IPS DF 4.7 (cell line): Measurements from ENCODE around the gene NKAIN1.
"Not testable (repeated sequence)": the region's sequence is repeated elsewhere in the genome, so short reads cannot be mapped to it uniquely, and the experiment has no call there.

Source experiments
- DNase-seq: peaks from one replicate; pipeline ENCODE4 v3.0.0-alpha.2; 2013; ENCODE audit warnings: low spot score; ENCODE audit errors: extremely low read depth

Gene NKAIN1

DNA sequence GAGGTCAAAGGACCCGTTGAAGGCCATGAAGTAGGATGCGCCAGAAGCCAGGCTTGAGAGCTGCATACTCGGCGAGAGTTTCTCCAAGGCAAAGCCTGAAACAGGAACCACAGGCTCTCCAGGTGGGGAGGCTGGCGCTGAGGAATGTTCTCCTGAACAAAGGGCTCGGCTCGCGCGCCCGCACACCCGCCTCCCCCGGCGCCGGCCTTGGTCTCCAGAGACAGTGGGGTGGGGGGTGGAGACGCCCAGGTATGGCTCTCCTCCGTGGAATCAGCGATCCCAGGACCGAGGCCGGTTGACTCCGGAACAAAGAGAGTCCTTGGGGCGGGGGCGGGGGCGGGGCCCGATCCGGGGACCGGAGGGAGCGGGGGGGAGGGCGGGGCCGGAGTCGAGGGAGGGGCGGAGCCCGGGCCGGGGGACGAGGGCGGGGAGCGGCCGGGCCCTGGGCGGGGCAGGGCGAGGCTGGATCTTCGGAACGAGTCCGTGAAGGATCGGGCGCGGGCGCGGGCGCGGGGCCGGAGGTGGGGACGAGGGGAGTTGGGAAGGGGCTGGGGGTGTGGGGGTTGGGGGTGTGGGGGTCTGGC lies 85.0 kb downstream of the NKAIN1 start:
- peak; percentile 51 for DNase-seq

DNA sequence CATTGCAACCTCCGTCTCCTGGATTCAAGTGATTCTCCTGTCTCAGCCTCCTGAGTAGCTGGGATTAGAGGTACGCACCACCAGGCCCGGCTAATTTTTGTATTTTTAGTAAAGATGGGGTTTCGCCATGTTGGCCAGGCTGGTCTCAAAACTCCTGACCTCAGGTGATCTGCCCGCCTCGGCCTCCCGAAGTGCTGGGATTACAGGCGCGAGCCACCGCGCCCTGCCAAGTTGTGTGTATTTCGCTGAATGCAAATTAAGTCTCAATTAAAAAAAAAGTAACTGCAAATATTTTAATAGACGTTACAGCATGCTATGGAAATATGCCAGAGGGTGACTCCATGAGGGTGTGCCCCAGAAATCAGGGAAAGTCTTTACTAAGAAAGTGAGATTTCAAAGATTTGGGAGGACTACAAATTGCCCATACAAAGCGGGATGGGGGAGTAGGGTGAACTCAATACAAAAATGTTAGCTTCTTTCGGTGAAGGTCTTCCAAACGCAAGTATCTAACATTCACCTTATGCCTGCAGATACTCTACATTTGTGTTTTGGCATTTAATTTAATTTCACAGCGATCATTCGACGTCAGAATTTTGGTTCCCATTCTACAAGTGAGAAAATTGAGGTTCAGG lies 85.6 kb downstream of the NKAIN1 start:
- DNase-seq: no peak

DNA sequence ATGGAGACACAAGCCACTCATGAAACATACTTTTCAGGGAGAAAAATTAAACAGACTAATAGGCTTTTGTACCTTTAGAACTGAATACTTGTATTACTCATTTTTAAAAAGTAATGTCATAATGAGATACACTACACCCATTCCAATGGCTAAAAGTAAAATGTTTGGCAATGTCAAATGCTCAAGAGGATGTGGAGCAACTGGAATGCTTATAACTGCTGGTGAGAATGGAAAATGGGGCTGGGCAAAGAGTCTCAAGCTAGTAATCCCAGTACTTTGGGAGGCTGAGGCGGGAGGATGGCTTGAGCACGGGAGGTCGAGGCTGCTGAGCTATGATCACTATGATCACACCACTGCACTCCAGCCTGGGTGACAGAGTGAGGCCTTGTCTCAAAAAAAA lies 86.3 kb downstream of the NKAIN1 start:
- DNase-seq: no peak

DNA sequence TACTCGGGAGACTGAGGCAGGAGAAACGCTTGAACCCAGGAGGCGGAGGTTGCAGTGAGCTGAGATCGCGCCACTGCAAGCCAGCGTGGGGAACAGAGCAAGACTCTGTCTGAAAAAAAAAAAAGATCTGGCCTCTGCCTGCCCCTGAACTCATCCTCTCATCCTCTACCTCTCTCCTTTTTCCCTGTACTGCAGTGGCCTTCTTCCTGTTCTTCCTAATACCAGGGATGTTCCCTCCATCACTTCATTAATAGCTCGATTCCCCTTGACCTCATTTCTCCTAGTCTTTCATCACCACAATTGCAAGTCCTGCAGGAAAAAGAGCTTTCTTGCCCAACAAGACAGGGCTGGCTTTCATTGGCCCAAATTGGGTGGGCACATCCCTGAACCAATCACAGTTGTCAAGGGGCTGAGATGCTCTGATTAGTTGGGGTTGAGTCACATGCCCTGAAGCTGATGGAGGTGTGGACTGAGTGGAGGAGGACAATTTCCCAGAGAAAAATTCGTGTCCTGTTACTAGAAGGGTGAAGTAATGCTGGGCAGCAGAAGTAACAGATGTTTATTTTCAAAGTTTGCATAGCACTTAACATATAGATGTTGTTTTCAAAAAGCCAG lies 87.4 kb downstream of the NKAIN1 start:
- DNase-seq: no peak

DNA sequence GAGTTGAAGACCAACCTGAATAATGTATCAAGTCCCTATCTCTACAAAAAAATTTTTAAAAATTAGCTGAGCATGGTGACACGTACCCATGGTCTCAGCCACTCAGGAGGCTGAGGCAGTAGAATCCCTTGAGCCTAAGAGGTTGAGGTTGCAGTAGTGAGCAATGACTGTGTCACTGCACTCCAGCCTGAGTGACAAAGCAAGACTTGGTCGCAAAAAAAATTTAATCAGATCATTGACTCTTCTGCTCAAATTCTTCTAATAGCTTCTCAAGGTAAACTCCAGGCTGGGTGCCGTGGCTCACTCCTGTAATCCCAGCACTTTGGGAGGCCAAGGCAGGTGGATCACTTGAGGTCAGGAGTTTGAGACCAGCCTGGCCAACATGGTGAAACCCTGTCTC lies 88.3 kb downstream of the NKAIN1 start:
- no peak for DNase-seq

DNA sequence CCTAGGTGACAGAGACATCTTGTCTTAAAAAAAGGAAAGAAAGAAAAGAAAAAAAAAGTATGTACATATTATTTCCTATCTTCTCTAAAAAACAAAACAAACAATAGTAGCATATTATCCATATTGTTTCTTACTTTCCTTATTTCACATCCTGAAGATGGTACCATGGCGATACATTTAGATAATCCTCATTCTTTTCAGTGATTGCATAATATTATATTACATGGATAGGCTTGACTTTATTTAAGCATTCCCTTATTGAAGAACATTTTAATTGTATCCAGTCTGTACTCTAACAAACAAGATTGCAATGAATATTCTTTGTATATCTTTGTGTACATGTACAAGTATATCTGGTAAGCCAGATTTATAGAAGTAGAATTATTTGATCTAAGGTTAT lies 91.3 kb downstream of the NKAIN1 start:
- DNase-seq: no peak

DNA sequence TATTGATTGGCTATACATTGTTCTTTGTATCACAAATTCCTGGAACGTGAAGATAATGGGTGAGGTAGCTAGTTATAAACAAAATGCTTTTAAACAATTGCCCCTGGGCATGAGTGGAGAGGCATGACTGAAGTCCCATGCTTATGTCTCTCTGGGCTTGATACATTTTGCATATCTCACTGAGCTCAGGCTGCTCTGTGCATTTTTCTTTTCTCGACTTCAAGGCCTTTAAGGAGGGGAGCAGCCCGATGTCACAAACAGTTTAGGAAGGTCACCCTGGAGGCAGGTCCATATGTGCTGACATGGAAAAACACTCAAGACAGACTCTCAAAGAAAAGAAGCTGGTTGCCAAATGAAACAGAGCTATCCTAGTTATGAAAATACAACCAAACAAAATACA lies 94.0 kb downstream of the NKAIN1 start:
- no peak for DNase-seq

DNA sequence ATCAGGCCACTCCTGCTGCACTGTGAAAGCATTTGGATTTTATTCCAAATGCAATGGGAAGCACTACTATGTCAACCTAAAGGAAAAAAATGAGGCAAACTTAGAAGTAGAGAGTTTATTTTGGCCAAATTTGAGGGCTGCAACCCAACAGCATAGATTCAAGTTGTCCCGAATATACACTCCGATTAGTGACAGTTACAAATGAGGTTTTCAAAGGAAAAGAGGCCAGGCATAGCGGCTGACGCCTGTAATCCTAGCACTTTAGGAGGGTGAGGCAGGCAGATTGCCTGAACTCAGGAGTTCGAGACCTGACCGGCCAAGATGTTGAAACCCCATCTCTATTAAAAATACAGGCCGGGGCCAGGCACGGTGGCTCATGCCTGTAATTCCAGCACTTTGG lies 95.2 kb downstream of the NKAIN1 start:
- DNase-seq: no peak

DNA sequence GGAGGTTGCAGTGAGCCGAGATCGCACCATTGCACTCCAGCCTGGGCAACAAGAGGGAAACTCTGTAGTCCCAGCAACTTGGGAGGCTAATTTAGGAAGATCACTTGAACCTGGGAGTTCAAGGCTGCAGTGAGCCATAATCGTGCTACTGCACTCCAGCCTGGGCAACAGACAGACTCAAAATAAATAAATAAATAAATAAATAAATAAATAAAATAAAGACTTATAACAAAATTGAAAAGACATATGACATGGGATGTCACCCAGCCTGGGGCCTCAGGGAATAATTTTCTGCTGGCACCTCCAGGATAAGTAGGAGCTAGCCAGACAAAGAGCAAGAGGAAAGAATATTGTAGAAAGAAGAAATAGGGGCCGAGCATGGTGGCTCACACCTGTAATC lies 96.2 kb downstream of the NKAIN1 start:
- DNase-seq: no peak

DNA sequence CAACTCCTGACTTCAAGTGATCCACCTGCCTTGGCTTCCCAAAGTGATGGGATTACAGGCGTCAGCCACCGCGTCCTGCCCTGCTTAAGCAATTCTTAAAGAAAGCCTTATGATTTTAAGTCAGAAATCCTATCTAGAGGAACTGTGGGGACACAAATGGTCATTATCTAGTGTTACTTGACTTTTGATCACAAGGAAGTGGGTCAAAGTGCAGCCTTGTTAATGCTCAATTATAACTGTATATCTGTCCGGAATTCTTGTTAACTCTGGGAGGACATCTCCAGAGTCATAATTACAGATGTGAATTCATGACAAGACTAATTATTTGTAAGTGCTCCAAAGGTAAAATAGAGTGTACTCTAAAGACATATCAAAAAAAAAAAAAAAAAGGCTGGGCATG lies 97.3 kb downstream of the NKAIN1 start:
- DNase-seq: no peak

DNA sequence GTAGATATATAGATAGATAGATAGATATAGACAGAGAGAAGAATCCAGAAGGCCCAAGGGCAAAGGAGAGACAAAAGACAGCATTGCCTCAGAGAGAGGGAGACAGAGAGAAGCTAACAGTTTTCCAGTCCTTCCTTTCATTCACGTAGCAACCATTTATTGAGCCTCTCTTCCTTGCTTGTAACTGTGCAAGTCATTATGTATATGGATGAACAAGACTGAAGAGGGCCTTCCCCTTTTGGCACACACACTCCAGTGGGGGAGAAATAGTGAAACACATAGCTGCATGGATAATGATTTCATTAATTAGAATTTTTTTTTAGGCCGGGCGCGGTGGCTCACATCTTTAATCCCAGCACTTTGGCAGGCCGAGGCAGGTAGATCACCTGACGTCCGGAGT lies 99.4 kb downstream of the NKAIN1 start:
- DNase-seq: no peak

DNA sequence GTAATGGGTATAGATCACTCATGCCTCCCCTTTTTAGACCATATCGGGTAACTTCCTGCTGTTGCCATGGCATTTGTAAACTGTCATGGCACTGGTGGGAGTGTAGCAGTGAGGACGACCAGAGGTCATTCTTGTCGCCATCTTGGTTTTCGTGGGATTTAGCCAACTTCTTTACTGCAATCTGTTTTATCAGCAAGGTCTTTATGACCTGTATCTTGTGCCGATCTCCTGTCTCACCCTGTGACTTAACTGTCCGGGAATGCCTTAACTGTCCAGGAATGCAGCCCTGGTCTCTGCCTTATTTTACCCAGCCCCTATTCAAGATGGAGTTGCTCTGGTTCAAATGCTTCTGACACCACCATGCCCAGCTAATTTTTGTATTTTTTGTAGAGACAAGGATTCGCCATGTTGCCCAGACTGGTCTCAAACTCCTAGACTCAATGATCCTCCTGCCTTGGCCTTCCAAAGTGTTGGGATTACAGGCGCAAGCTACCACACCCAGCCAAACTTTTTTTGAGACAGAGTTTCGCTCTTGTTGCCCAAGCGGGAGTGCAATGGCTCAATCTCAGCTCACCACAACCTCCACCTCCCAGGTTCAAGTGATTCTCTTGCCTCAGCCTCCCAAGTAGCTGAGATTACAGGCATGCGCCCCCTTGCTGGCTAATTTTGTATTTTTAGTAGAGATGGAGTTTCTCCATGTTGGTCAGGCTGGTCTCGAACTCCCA lies 100.7 kb downstream of the NKAIN1 start:
- DNase-seq: not testable (repeated sequence)

DNA sequence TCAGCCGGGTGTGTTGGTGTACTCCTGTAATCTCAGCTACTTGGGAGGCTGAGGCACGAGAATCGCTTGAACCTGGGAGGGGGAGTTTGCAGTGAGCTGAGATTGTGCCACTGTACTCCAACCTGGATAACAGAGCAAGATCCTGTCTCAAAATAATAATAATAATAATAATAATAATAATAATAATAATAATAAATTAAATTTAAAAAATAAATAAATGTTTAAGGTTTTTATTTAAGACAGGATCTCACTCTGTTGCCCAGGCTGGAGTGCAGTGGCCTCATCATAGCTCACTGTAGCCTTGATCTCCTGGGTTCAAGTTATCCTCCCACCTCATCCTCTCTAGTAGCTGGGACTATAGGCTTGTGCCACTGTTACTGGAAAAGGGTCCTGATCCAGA lies 101.8 kb downstream of the NKAIN1 start:
- not testable (repeated sequence) for DNase-seq

DNA sequence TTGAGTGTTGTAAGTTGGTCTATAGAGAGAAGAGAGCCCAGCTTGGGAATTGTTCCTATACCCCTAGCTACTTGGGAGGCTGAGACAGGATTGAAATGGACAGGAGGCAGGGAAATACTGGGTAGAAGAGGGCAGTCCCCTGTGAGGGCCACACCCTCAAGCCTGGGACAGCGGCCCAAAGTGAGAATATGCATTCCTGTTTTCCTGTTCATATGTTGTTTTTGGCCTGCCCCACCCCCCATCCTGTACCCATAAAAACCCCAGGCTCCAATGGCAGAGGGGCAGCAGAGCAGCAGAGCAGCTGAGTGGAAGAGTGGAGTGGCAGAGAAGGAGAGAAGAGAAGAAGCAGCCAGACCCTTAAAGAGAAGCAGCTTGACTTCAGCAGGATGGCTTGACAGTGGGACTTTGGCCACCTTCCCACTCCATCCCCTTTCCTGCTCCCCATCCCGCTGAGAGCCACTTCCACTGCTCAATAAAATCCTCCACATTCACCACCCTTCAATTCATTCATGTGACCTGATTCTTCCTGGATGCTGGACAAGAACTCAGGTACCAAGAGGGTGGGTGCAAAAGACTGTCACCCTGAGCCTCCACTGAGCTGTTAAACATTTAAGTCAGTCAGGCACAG lies 103.6 kb downstream of the NKAIN1 start:
- no peak for DNase-seq

DNA sequence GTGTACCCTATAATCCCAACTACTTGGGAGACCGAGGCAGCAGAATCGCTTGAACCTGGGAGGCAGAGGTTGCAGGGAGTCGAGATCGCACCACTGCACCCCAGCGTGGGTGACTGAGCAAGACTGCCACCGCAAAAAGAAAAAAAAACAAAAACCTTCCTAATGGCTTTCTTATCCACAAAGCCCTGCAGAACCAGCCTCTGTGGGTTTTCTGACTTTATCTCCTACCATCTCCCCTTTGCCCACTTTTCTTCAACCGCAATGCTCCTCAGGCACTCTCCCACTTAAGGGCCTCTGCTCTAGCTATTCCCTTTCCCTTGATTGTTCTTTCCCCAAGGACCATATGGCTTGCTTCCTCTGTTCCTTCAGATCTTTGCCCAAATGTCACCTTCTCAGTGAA lies 106.3 kb downstream of the NKAIN1 start:
- DNase-seq: no peak
